ENCODE data around the gene LACC1.

The LACC1 gene

DNA sequence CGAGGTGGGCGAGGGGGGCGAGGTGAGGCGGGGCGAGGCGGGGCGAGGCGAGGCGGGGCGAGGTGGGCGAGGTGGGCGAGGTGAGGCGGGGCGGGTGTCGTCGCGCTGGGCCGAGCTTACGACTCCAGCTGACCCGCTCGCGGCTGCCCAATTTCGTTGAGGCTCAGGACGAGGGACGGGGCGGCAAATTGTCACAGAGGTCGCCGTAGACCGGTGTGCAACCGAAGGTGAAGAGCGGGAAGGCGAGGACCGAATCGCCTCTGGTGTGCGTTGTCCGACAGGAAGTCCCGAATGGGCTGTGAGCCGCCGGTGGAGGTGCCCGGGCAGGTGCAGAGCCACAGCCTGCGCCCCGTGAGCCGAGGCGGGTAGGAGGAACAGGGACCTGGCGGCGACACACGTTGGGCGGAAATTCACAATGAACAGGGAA is at the start of gene LACC1:
LACC1 (plus strand) TSS at position 150 of the 427 bp plus-strand sequence. CDS start 1,082 bp downstream, outside the sequence.
- DNase-seq = peak; percentile 36

DNA sequence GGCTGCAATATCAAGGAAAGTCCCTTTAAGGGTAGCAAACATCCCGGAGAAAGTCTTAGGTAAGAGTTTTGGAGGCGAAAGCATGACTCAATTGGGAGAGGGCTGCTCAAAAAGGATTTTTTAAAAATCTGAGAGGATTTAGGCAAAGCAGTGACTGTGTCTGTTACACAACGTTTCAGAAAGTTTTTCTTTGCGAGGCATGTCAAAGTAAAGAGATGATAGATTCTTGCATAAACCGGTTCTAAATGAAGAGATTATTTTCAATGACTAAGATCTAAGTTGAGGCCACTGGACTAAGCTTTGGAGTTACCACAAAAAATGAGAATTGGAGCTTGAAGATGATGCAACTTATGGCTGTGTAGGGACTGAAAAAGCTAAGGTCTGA is 49.2 kb upstream of the LACC1 start:
- no peak for DNase-seq

GRCh38 chr13:43831088-43831487 is 48.6 kb upstream of the LACC1 start:
- DNase-seq = no peak

- no peak for DNase-seq
Measured at GRCh38 chr13:43835701-43836100, 44.0 kb upstream of the LACC1 start.

GRCh38 chr13:43838909-43839308 is 40.8 kb upstream of the LACC1 start:
- no peak for DNase-seq

DNA sequence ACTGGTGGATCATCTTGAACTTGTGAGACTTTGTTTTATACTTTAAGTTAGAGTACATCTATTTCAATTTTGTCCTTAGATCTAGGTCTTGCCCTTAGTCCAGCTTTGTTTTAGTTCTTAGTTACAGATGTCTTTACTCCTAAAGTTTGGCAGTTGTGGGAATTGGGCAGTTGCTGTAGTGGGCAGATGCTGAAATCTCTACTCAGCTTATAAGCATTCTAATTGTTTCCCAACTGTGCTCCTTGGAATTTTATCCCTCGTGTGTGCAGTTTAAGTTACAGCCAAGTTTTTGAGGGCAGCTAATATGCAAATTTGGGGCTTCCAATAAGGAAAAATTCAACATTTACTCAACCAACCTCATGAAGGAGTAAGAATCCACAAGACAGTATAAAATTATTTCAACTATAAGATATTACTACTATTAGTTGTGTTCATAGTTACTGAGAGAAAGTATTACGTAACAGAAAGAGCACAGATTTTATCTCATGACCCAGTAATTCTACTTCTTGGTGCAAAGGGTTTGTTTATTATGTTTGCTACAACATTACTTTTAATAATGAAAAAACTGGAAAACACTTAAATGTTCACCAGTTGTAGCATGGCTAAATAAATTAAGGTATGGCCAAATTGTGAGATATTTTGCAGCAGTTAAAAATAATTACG is 33.1 kb upstream of the LACC1 start:
- DNase-seq = no peak

GRCh38 chr13:43848001-43848649 is 31.6 kb upstream of the LACC1 start:
- no peak for DNase-seq

DNA sequence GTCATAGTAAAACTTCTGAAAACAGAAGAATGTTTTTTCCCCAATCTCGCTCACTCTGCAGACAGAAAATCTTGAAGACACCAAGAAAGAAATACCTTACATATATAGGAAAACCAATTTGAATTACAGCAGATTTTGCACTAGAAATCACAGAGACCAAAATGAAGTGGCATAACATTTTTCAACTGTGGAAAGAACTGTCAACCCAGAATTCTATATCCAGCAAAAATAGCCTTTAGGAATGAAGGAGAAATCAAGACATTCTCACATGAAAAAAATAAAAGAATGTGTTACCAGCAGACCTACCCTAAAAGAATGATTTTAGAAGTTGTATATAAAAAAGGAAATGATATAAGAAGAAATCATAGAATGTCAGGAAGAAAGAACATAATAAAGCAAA is 28.8 kb upstream of the LACC1 start:
- no peak for DNase-seq

DNA sequence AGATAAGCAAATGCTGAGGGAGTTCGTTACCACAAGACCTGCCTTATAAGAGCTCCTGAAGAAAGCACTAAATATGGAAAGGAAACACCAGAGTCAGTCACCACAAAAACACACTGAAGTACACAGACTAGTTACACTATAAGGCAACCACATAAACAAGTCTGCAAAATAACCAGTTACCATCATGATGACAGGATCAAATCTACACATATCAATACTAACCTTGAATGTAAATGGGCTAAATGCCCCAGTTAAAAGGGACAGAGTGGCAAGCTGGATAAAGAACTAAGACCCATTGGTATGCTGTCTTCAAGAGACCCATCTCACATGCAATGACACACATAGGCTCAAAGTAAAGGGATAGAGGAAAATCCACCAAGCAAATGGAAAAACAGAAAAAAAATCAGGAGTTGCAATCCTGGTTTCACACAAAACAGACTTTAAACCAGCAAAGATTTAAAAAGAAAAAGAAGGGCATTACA is 26.7 kb upstream of the LACC1 start:
- no peak for DNase-seq

DNA sequence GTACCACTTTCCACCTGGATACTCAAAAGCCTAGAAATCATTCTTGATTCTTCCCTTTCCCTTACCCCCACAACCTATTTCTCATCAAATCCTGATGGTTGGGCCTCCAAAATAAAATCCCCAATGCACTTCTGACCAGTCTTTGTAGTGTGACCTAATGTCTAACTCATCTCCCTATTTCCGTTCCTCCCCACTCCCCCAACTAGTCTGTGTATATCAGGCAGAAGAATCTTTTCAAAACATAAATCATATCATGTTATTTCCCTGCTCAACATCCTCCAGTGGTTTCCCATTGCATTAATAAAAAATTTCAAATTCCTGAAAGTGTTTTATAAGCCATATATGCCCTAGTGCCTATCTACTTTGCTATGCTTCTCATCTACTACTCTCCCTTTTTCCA is 17.8 kb upstream of the LACC1 start:
- no peak for DNase-seq

DNA sequence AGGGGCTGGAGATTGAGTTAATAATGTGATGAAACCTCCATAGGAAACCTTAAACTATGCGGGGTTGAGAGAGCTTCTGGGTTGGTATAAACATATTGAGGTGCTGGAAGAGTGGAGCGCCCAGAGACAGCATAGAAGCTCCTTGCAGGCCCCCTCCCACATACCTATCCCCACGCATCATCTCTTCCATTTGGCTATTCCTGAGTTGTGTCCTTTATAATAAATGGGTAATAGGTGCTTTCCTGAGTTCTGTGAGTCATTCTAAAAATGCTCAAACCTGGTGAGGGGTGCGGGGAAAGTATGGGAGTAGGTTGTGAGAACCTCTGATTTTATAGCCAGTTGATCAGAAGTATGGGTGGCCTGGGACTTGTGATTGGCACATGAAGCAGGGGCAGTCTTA is 14.8 kb upstream of the LACC1 start:
- no peak for DNase-seq

GRCh38 chr13:43865892-43866291 is 13.8 kb upstream of the LACC1 start:
- DNase-seq = no peak

GRCh38 chr13:43872181-43872580 is 7.5 kb upstream of the LACC1 start:
- DNase-seq = no peak

DNA sequence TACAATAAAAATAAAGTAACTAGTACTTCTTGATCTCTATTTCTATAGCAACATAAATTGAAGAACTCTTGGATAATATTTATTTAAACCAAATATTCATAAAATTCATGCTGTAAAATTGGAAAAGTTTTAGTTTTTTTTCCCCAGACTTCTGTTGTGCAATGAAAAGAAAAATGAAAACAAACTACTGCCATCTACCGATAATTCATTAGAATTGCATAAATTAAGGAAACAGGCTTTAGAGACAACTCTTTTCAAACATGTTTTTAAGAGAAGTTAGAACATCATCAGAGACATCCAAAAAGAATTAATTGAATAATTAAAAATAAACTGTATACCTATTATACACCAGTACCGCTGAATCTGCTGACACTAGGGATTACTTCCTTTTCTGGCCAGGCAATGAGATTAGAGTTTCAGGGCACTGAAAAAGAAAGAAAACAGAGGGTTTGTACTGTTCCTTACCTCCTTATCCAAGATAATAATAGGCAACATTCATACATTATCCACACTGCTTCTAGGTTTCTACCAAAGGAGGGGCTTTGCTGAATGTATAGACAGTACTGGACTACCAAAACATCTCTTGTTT is 5.1 kb upstream of the LACC1 start:
- DNase-seq = peak; percentile 1

DNA sequence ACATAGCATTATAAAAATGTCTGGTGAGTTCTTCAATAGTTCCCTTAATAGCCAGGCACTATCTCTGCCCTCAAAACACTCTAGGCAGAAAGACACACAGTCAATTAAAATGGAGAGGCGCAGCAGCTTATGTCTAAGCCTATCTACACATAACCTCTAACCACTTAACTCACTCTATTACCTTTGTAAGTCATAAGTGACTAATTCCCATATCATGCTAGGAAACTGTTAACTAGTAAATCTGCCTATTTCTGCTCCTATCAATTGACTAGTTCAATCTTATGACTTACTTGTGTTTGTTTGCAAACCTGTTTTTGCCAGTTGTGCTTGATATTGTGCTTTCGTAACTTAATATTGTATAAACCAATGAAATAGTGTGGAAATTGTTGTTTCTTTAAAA is 3.3 kb upstream of the LACC1 start:
- no peak for DNase-seq

DNA sequence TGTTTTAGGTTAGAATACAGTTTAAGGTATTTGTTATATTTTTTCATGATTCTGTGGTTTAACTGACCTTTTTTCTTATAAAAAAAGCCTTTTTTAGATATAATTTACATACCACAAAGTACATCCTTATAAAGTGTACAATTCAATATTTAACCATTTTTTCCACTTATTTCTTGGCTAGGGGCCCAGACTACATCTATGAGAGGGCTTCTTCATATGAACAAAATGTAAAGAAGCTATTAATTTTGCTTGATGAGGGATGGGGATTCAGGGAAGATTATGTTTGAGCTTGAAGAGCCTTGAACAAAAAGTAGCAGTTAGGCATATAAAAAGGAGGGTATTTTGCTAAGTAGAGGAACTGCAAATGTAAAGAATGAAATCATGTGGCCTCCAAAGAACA is 2.4 kb upstream of the LACC1 start:
- no peak for DNase-seq

GRCh38 chr13:43877766-43878165 is 1.9 kb upstream of the LACC1 start:
- DNase-seq = no peak

- peak; percentile 64 for DNase-seq
Measured at GRCh38 chr13:43878892-43879754, 581 bp upstream of the LACC1 start, which contains the start of gene CCDC122. Gene CCDC122 (minus strand): TSS chr13:43879740. CDS start chr13:43869376, 10,364 bp downstream.

DNA sequence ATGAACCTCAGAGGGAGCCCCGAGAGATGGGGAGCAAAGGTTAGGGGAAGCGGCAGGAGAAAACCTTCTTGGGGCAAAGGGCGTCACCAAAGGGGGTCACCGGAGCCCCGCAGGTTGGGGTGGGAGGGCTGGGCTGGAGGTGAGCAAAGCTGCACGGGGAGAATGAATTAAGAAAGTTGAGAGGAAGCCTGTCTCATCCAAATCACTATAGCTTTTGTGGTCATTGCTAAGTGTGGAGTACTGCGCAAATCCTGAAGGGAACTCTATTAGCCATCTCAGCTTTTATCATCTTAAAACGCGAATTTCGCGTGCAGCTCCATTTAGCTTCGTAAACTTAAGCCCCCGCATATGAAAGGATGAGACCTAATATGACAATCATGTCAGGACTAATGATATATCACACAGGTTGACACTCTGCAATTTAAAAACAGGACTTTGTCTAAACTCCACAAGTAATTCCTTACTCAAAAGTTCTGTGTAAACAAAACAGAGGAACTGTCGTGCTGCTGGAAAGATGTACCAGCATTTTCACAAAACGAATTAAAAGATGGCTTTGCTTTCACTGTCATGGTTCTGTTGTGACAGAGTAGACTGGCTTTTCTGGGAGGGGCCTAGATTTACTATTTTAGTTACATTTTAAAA is 631 bp downstream of the LACC1 start:
- no peak for DNase-seq

- no peak for DNase-seq
Measured at GRCh38 chr13:43880926-43881325, 1.2 kb downstream of the LACC1 start.

DNA sequence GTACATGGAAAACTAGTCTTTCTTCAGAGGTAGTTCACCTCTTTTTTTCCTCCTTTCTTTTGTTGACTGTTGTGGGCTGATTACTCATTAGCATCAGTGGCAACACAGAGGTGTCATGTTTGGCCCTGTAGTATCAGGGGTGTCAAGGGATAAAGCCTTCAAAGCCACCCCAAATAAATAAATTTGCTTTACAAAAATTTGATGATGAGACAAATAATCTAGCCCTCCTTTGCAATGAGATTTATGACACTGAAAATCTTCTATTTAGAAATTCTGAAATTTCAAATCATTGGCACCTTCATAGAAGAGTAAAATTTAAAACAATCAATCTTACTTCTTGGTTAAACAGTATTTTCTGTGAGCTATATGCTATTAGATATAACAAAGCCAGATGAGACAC is 1.9 kb downstream of the LACC1 start:
- DNase-seq = no peak

DNA sequence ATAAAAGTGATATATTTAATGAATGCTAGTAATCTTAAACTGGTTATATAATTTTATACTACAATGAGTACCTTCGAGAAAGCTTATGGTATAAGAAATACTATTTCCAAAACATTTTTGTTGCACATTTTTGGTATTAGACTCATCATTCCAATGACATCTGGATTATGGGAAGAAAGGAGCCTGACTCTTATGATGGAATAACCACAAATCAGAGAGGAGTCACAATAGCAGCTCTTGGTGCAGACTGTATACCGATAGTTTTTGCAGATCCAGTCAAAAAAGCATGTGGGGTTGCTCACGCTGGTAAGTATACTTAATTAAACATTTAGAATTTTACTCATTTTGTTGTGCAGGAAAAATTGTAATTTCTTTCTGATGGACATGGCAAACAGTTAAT is 3.9 kb downstream of the LACC1 start:
- no peak for DNase-seq

DNA sequence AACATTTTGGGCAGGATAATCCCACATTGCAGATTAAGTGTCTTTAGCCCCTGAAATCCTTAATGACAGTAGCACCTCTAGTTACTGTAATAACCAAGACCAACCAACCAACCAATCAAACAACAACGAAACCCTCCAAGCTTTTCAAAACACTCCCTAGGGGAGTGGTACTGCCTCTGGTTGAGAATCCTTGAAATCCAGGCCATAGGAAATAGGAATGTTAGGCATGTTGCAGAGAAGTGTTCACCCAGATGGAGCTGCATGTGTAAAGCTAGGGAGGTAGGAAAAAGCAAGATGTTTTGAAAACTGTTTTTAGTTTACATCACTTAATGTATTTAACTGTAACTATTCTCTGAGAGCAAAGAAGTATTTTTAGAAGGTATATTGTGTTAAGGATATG is 4.5 kb downstream of the LACC1 start:
- DNase-seq = no peak
